SU-DHL-6 (cell line): ENCODE measurements around the gene HMG20A.
"Not testable (repeated sequence)": the region's sequence is repeated elsewhere in the genome, so short reads cannot be mapped to it uniquely, and the experiment has no call there.

ENCODE experiments used
- H2AFZ ChIP-seq: fragments of 200-600 bp; sonication (generic); 2 replicates; pipeline ENCODE4 v1.6.1; 2014; ENCODE audit warnings: low read depth, mild to moderate bottlenecking, moderate library complexity, mixed read lengths, antibody characterized with exemption, low read length; ENCODE audit not compliant: severe bottlenecking
- H3F3A ChIP-seq: fragments of 200-600 bp; shearing (Covaris generic); 2 replicates; pipeline ENCODE4 v1.6.0; 2016; ENCODE audit warnings: antibody characterized with exemption, mild to moderate bottlenecking; ENCODE audit not compliant: insufficient read depth
- H3K27ac ChIP-seq: fragments of 200-600 bp; sonication (generic); 2 replicates; pipeline ENCODE4 v1.5.1; 2016; ENCODE audit warnings: low read depth, mild to moderate bottlenecking, low read length, moderate library complexity, mixed read lengths
- H3K27me3 ChIP-seq: fragments of 200-600 bp; sonication (generic), shearing (Covaris generic); 2 replicates; pipeline ENCODE4 v1.6.0; 2014; ENCODE audit warnings: mild to moderate bottlenecking, low read length
- H3K36me3 ChIP-seq: fragments of 200-600 bp; sonication (generic); 2 replicates; pipeline ENCODE4 v1.6.1; 2014; ENCODE audit warnings: mild to moderate bottlenecking, low read length, mixed read lengths
- H3K4me2 ChIP-seq: fragments of 300-600, 200-600 bp; shearing (Covaris generic), sonication (generic); 2 replicates; pipeline ENCODE4 v1.6.0; 2014; ENCODE audit warnings: low read length, low read depth, mild to moderate bottlenecking; ENCODE audit not compliant: poor library complexity, severe bottlenecking
- H3K4me3 ChIP-seq: fragments of 200-600 bp; sonication (generic); 2 replicates; pipeline ENCODE4 v1.5.1; 2014; ENCODE audit warnings: antibody characterized with exemption, low read length, mild to moderate bottlenecking, mixed read lengths; ENCODE audit not compliant: insufficient read depth, poor library complexity, severe bottlenecking
- H3K79me2 ChIP-seq: fragments of 200-600 bp; sonication (generic); 2 replicates; pipeline ENCODE4 v1.6.1; 2014; ENCODE audit warnings: mild to moderate bottlenecking, low read length, moderate library complexity; ENCODE audit not compliant: insufficient read depth
- H3K9ac ChIP-seq: fragments of 200-600 bp; sonication (generic); 2 replicates; pipeline ENCODE4 v1.7.0; 2014; ENCODE audit warnings: mild to moderate bottlenecking, low read length
- H3K9me2 ChIP-seq: fragments of 200-600 bp; sonication (generic); replicated peaks from 2 replicates; pipeline ENCODE4 v1.6.1; 2014; ENCODE audit warnings: low read length; ENCODE audit not compliant: insufficient read depth
- H3K9me3 ChIP-seq: fragments of 200-600 bp; sonication (generic); 2 replicates; pipeline ENCODE4 v1.6.1; 2014; ENCODE audit warnings: low read length, mixed read lengths; ENCODE audit not compliant: insufficient read depth
- H4K20me1 ChIP-seq: fragments of 200-600 bp; sonication (generic); 2 replicates; pipeline ENCODE4 v1.6.1; 2014; ENCODE audit warnings: low read depth, mild to moderate bottlenecking, antibody characterized with exemption, low read length, moderate library complexity, mixed read lengths
- CTCF ChIP-seq: fragments of 200-600 bp; sonication (generic); IDR thresholded peaks from one replicate; pipeline ENCODE4 v1.5.1; 2017; ENCODE audit warnings: antibody characterized with exemption, mild to moderate bottlenecking, low read length, moderate library complexity; ENCODE audit not compliant: insufficient read depth, poor library complexity, severe bottlenecking
- EZH2phosphoT487 ChIP-seq: fragments of 200-600 bp; sonication (generic), shearing (Covaris generic); conservative IDR thresholded peaks from 2 replicates; pipeline ENCODE4 v1.6.1; 2018; ENCODE audit warnings: mild to moderate bottlenecking, antibody characterized with exemption, low read length, moderate library complexity, mixed read lengths

Gene HMG20A

GRCh38 chr15:77400258-77400657 is 20.4 kb upstream of the HMG20A start:
- H3K9me3 ChIP-seq = peaks cover 12% of the 10 kb centered on the region; the same call in 1 of the 2 replicates
- 0 out of 2 replicates have a peak, but pooled peaks cover 5% of the 10 kb centered on the region for H3K36me3 ChIP-seq
- H3K9me2 ChIP-seq = no peaks in the 10 kb centered on the region
- no peaks in the 10 kb centered on the region for H3F3A ChIP-seq
- H3K27ac ChIP-seq = no peak overlapping the region
- H3K4me3 ChIP-seq = no peak overlapping the region
- no peak overlapping the region for H3K4me2 ChIP-seq
- TF ChIP-seq EZH2phosphoT487 (no peak), CTCF (no peak)
- H3K79me2 ChIP-seq = no peaks in the 10 kb centered on the region
- no peaks in the 10 kb centered on the region for H3K27me3 ChIP-seq
- peaks cover 16% of the 10 kb centered on the region for H4K20me1 ChIP-seq
- no peak overlapping the region for H3K9ac ChIP-seq
- H2AFZ ChIP-seq = no peak overlapping the region

- Histone ChIP-seq H3K4me2 (no peak overlapping the region), H3K27me3 (no peaks in the 10 kb centered on the region), H2AFZ (no peak overlapping the region), H3K9me2 (no peaks in the 10 kb centered on the region), H3K4me3 (no peak overlapping the region), H3K79me2 (no peaks in the 10 kb centered on the region), H3F3A (no peaks in the 10 kb centered on the region), H4K20me1 (peaks cover 22% of the 10 kb centered on the region), H3K9me3 (peaks cover 12% of the 10 kb centered on the region; the same call in 1 of the 2 replicates), H3K9ac (no peak overlapping the region), H3K27ac (no peak overlapping the region), H3K36me3 (no peaks in the 10 kb centered on the region)
- TF ChIP-seq CTCF (no peak), EZH2phosphoT487 (no peak)
These were observed 17.8 kb upstream of the HMG20A start for GRCh38 chr15:77402740-77403379.

- not testable (repeated sequence) for H3K27ac ChIP-seq, H3K79me2 ChIP-seq, H2AFZ ChIP-seq, H3K9me2 ChIP-seq, H3K4me2 ChIP-seq, H3K9me3 ChIP-seq, H3K27me3 ChIP-seq, H3K4me3 ChIP-seq, H3K36me3 ChIP-seq, H3F3A ChIP-seq, H3K9ac ChIP-seq
- H4K20me1 ChIP-seq = peaks cover 27% of the 10 kb centered on the region
These were observed 14.4 kb upstream of the HMG20A start for GRCh38 chr15:77406173-77406759.

- peaks cover 27% of the 10 kb centered on the region for H4K20me1 ChIP-seq
- 0 out of 2 replicates have a peak, but pooled peaks cover 5% of the 10 kb centered on the region for H3F3A ChIP-seq
- no peak overlapping the region for H2AFZ ChIP-seq
- no peaks in the 10 kb centered on the region for H3K27me3 ChIP-seq
- H3K36me3 ChIP-seq = no peaks in the 10 kb centered on the region
- no peak overlapping the region for H3K4me3 ChIP-seq
- no peaks in the 10 kb centered on the region for H3K79me2 ChIP-seq
- H3K9ac ChIP-seq = no peak overlapping the region
- TF ChIP-seq EZH2phosphoT487 = no peak
- TF ChIP-seq CTCF = no peak
- no peaks in the 10 kb centered on the region for H3K9me3 ChIP-seq
- H3K9me2 ChIP-seq = no peaks in the 10 kb centered on the region
- no peak overlapping the region for H3K27ac ChIP-seq
- no peak overlapping the region for H3K4me2 ChIP-seq
These were observed 13.8 kb upstream of the HMG20A start for GRCh38 chr15:77406846-77407245.
